Adrenal gland (tissue), 5 donors: ENCODE results near the gene ASPDH.

Source experiments
- POLR2A ChIP-seq, 2 donors: fragments of 450-650 bp; IDR thresholded peaks; one replicate each; pipeline ENCODE4 v1.6.1; 2017; ENCODE audit warnings: antibody characterized with exemption in 2 of 2, mild to moderate bottlenecking in 2 of 2, moderate library complexity in 1 of 2
- TF ChIP-seq, protein P1 (sequence below), 6 experiments: fragments of 450-650 bp in 4 of 6; fragments of 200-600 bp in 2 of 6; sonication (generic) in 1 of 6; IDR thresholded peaks; 1 replicate in 5 of 6; 2 replicates in 1 of 6; pipeline versions ENCODE4 v1.5.1 to v1.8.0; 2016 to 2021; ENCODE audit warnings: antibody characterized with exemption in 6 of 6, mild to moderate bottlenecking in 2 of 6, moderate library complexity in 1 of 6
- donor health status: DM: no; HTN: no; CAD: no.

DNA sequence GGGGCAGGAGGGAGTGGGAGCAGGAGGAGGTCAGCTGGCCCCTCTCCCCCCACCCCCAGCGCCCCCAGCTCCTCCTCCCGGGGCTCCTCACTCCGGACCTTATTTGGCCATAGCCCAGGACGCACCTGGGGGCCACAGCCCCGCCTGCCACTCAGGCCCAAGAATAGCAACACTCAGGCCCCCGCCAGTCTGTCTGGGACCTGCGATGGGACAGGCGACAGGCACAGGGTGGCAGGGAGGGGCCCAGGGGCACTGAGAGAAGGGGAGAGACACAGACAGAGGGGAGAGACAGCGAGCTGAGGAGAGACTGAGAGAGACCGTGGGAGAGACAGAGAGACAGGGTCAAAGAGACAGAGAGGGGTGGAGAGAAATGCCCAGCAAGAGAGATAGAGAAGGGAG is 13.0 kb downstream of the ASPDH start:
- TF ChIP-seq POLR2A (IDR thresholded peaks at IDR 0.05): no peak
- TF ChIP-seq, protein P1, sequence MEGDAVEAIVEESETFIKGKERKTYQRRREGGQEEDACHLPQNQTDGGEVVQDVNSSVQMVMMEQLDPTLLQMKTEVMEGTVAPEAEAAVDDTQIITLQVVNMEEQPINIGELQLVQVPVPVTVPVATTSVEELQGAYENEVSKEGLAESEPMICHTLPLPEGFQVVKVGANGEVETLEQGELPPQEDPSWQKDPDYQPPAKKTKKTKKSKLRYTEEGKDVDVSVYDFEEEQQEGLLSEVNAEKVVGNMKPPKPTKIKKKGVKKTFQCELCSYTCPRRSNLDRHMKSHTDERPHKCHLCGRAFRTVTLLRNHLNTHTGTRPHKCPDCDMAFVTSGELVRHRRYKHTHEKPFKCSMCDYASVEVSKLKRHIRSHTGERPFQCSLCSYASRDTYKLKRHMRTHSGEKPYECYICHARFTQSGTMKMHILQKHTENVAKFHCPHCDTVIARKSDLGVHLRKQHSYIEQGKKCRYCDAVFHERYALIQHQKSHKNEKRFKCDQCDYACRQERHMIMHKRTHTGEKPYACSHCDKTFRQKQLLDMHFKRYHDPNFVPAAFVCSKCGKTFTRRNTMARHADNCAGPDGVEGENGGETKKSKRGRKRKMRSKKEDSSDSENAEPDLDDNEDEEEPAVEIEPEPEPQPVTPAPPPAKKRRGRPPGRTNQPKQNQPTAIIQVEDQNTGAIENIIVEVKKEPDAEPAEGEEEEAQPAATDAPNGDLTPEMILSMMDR (IDR thresholded peaks at IDR 0.05): no peak
